GM12873 (cell line): Measurements from ENCODE around the gene INPP4B.

Experiments
- CTCF ChIP-seq: IDR thresholded peaks from 2 replicates; pipeline ENCODE4 v1.5.1; 2012; ENCODE audit warnings: low read depth, mild to moderate bottlenecking, moderate library complexity, low read length, control low read depth; ENCODE audit not compliant: insufficient read depth; ENCODE audit errors: missing control alignments

INPP4B gene

GRCh38 chr4:142383800-142384470 lies 462.2 kb downstream of the INPP4B start:
- no peak for TF ChIP-seq CTCF

GRCh38 chr4:142383354-142383753 lies 462.7 kb downstream of the INPP4B start:
- TF ChIP-seq CTCF, result no peak

GRCh38 chr4:142380052-142380602 lies 466.0 kb downstream of the INPP4B start:
- TF ChIP-seq CTCF, result no peak

GRCh38 chr4:142379277-142380051 lies 466.6 kb downstream of the INPP4B start:
- no peak for TF ChIP-seq CTCF

GRCh38 chr4:142378179-142378578 lies 467.9 kb downstream of the INPP4B start:
- no peak for TF ChIP-seq CTCF

- TF ChIP-seq CTCF, result no peak
These were observed 468.6 kb downstream of the INPP4B start for GRCh38 chr4:142377342-142378091.

GRCh38 chr4:142376204-142376603 lies 469.9 kb downstream of the INPP4B start:
- TF ChIP-seq CTCF, result no peak
